Activated T-cell treated with anti-CD3 and anti-CD28 coated beads, Interleukin-2, amount 50 U/mL, for 1 hour (primary cell): Measurements from ENCODE around the gene CNPPD1.
"Not testable (repeated sequence)": the region's sequence is repeated elsewhere in the genome, so short reads cannot be mapped to it uniquely, and the experiment has no call there.

Source experiments
- DNase-seq: peaks from one replicate; pipeline ENCODE4 v3.0.0-alpha.2; 2020

The CNPPD1 gene

GRCh38 chr2:219207884-219208740 lies 31.4 kb upstream of the CNPPD1 start:
- no peak for DNase-seq

GRCh38 chr2:219207134-219207883 lies 30.6 kb upstream of the CNPPD1 start:
- DNase-seq: no peak

GRCh38 chr2:219206328-219207133 lies 29.8 kb upstream of the CNPPD1 start, which contains the start of gene ZFAND2B:
Gene ZFAND2B (plus strand): TSS chr2:219206782. CDS start chr2:219206988, 206 bp downstream.
- DNase-seq: peak; percentile 97

- no peak for DNase-seq
Measured at GRCh38 chr2:219205981-219206327, 29.2 kb upstream of the CNPPD1 start.

- DNase-seq: no peak
Measured at GRCh38 chr2:219205165-219205538, 28.4 kb upstream of the CNPPD1 start.

GRCh38 chr2:219204425-219205164 lies 27.9 kb upstream of the CNPPD1 start:
- DNase-seq: no peak

- DNase-seq: not testable (repeated sequence)
Measured at GRCh38 chr2:219201331-219201730, 24.6 kb upstream of the CNPPD1 start.

GRCh38 chr2:219200502-219201326 lies 24.0 kb upstream of the CNPPD1 start:
- DNase-seq: not testable (repeated sequence)

GRCh38 chr2:219199470-219200211 lies 22.9 kb upstream of the CNPPD1 start:
- DNase-seq: no peak

- no peak for DNase-seq
Measured at GRCh38 chr2:219198974-219199373, 22.2 kb upstream of the CNPPD1 start.

- DNase-seq: no peak
Measured at GRCh38 chr2:219197388-219197787, 20.7 kb upstream of the CNPPD1 start.

GRCh38 chr2:219186754-219187456 lies 10.2 kb upstream of the CNPPD1 start:
- DNase-seq: no peak

GRCh38 chr2:219184121-219184520 lies 7.4 kb upstream of the CNPPD1 start:
- no peak for DNase-seq

GRCh38 chr2:219183151-219183772 lies 6.5 kb upstream of the CNPPD1 start:
- no peak for DNase-seq

- no peak for DNase-seq
Measured at GRCh38 chr2:219182331-219183150, 5.8 kb upstream of the CNPPD1 start.

GRCh38 chr2:219181531-219181930 lies 4.8 kb upstream of the CNPPD1 start:
- DNase-seq: no peak

- DNase-seq: no peak
Measured at GRCh38 chr2:219180961-219181360, 4.2 kb upstream of the CNPPD1 start.

- DNase-seq: no peak
Measured at GRCh38 chr2:219179601-219180465, 3.1 kb upstream of the CNPPD1 start.
